Measurements from ENCODE around the gene APBA1. TPM values are rescaled to one million over a fixed set of nuclear protein-coding genes. Genes with fewer than 3 reads are reported as not detected.

Gene APBA1
- polyA plus RNA-seq, 2 donors: 0.82 to 1.3 TPM

- no peak overlapping the region for H3K27ac ChIP-seq (ENCODE audit: low read depth in 2 of 2, low read length in 1 of 2)
- 78 to 85% methylated on average over 5 of the region's 5 CpGs for WGBS, 2 donors
- peaks cover 0 to 3% of the 10 kb centered on the region in 2 donors for H3K4me1 ChIP-seq (ENCODE audit: control insufficient read depth in 2 of 2, insufficient read depth in 2 of 2, low read length in 1 of 2)
- H3K27me3 ChIP-seq (ENCODE audit: control insufficient read depth in 1 of 2, insufficient read depth in 2 of 2, low read length in 2 of 2): no peaks in the 10 kb centered on the region
- no peaks in the 10 kb centered on the region for H3K9me3 ChIP-seq (ENCODE audit: control insufficient read depth in 2 of 2, insufficient read depth in 1 of 2, low read depth in 1 of 2, low read length in 1 of 2)
- no peak overlapping the region for H3K4me3 ChIP-seq (ENCODE audit: low read depth in 1 of 2, low read length in 2 of 2)
- H3K36me3 ChIP-seq (ENCODE audit: control insufficient read depth in 2 of 2, insufficient read depth in 2 of 2, low read length in 1 of 2): no peaks in the 10 kb centered on the region
Measured at GRCh38 chr9:69583645-69584234, 88.4 kb downstream of the APBA1 start.

- Histone ChIP-seq H3K4me1 (ENCODE audit: control insufficient read depth in 2 of 2, insufficient read depth in 2 of 2, low read length in 1 of 2) (peaks cover 0 to 3% of the 10 kb centered on the region in 2 donors), H3K9me3 (ENCODE audit: control insufficient read depth in 2 of 2, insufficient read depth in 1 of 2, low read depth in 1 of 2, low read length in 1 of 2) (no peaks in the 10 kb centered on the region), H3K27me3 (ENCODE audit: control insufficient read depth in 1 of 2, insufficient read depth in 2 of 2, low read length in 2 of 2) (no peaks in the 10 kb centered on the region), H3K4me3 (ENCODE audit: low read depth in 1 of 2, low read length in 2 of 2) (no peak overlapping the region), H3K36me3 (ENCODE audit: control insufficient read depth in 2 of 2, insufficient read depth in 2 of 2, low read length in 1 of 2) (no peaks in the 10 kb centered on the region), H3K27ac (ENCODE audit: low read depth in 2 of 2, low read length in 1 of 2) (no peak overlapping the region)
- WGBS, 2 donors: 76 to 78% methylated on average over 4 of the region's 4 CpGs
Measured at GRCh38 chr9:69582544-69583297, 89.5 kb downstream of the APBA1 start.

- WGBS, 2 donors: 75 to 76% methylated on average over 5 of the region's 5 CpGs
- peaks cover 0 to 3% of the 10 kb centered on the region in 2 donors for H3K4me1 ChIP-seq (ENCODE audit: control insufficient read depth in 2 of 2, insufficient read depth in 2 of 2, low read length in 1 of 2)
Measured at GRCh38 chr9:69582018-69582417, 90.2 kb downstream of the APBA1 start.

DNA sequence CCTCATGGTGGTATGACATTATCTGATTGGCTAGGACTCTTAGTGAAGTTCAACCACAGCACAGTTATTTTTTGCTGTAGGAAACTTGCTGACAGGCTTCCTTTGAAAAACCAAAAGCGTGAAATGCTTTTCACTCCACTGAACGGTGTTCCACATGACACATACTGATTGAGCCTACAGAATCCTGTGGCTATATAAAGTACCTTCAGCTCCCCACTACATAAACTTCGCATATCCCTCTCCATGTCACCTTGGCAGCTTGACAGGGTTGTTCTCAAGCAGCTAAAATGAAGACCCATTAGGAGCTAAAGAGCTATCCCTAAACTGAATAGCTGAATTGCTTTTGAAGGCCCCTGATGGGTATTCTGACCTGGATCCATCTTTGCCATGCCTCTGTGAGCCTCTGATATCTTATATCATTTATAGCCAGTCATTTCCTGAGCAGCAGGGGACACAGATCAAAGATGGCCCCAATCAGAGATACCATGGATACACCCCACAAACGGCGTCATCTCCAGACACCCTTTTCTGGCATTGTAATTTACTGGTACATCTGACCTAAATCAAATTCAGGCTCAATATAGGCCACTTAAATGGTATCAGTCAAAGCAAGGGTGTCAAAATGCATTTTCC is 91.5 kb downstream of the APBA1 start:
- Histone ChIP-seq H3K4me3 (ENCODE audit: low read depth in 1 of 2, low read length in 2 of 2) (no peak overlapping the region), H3K4me1 (ENCODE audit: control insufficient read depth in 2 of 2, insufficient read depth in 2 of 2, low read length in 1 of 2) (peaks cover 0 to 3% of the 10 kb centered on the region in 2 donors), H3K27ac (ENCODE audit: low read depth in 2 of 2, low read length in 1 of 2) (no peak overlapping the region), H3K36me3 (ENCODE audit: control insufficient read depth in 2 of 2, insufficient read depth in 2 of 2, low read length in 1 of 2) (no peaks in the 10 kb centered on the region), H3K27me3 (ENCODE audit: control insufficient read depth in 1 of 2, insufficient read depth in 2 of 2, low read length in 2 of 2) (no peaks in the 10 kb centered on the region), H3K9me3 (ENCODE audit: control insufficient read depth in 2 of 2, insufficient read depth in 1 of 2, low read depth in 1 of 2, low read length in 1 of 2) (no peaks in the 10 kb centered on the region)
- WGBS, 2 donors: 69 to 75% methylated on average over 5 of the region's 5 CpGs

More at GRCh38 chr9:69582018-69582417, 90.2 kb downstream of the APBA1 start:
- Histone ChIP-seq H3K36me3 (ENCODE audit: control insufficient read depth in 2 of 2, insufficient read depth in 2 of 2, low read length in 1 of 2) (no peaks in the 10 kb centered on the region), H3K27ac (ENCODE audit: low read depth in 2 of 2, low read length in 1 of 2) (no peak overlapping the region), H3K4me3 (ENCODE audit: low read depth in 1 of 2, low read length in 2 of 2) (no peak overlapping the region), H3K9me3 (ENCODE audit: control insufficient read depth in 2 of 2, insufficient read depth in 1 of 2, low read depth in 1 of 2, low read length in 1 of 2) (no peaks in the 10 kb centered on the region), H3K27me3 (ENCODE audit: control insufficient read depth in 1 of 2, insufficient read depth in 2 of 2, low read length in 2 of 2) (no peaks in the 10 kb centered on the region)

GRCh38 chr9:69579760-69580581 is 92.2 kb downstream of the APBA1 start:
- H3K27me3 ChIP-seq (ENCODE audit: control insufficient read depth in 1 of 2, insufficient read depth in 2 of 2, low read length in 2 of 2): no peaks in the 10 kb centered on the region
- 42 to 66% methylated on average over 5 of the region's 5 CpGs for WGBS, 2 donors
- no peak overlapping the region for H3K27ac ChIP-seq (ENCODE audit: low read depth in 2 of 2, low read length in 1 of 2)
- H3K4me1 ChIP-seq (ENCODE audit: control insufficient read depth in 2 of 2, insufficient read depth in 2 of 2, low read length in 1 of 2): peaks cover 0 to 3% of the 10 kb centered on the region in 2 donors
- no peaks in the 10 kb centered on the region for H3K9me3 ChIP-seq (ENCODE audit: control insufficient read depth in 2 of 2, insufficient read depth in 1 of 2, low read depth in 1 of 2, low read length in 1 of 2)
- H3K4me3 ChIP-seq (ENCODE audit: low read depth in 1 of 2, low read length in 2 of 2): no peak overlapping the region
- no peaks in the 10 kb centered on the region for H3K36me3 ChIP-seq (ENCODE audit: control insufficient read depth in 2 of 2, insufficient read depth in 2 of 2, low read length in 1 of 2)

GRCh38 chr9:69579032-69579758 is 93.0 kb downstream of the APBA1 start:
- 75 to 79% methylated on average over 6 of the region's 6 CpGs for WGBS, 2 donors
- H3K27ac ChIP-seq (ENCODE audit: low read depth in 2 of 2, low read length in 1 of 2): no peak overlapping the region

GRCh38 chr9:69578026-69578425 is 94.1 kb downstream of the APBA1 start:
- no peaks in the 10 kb centered on the region for H3K27me3 ChIP-seq (ENCODE audit: control insufficient read depth in 1 of 2, insufficient read depth in 2 of 2, low read length in 2 of 2)
- H3K4me1 ChIP-seq (ENCODE audit: control insufficient read depth in 2 of 2, insufficient read depth in 2 of 2, low read length in 1 of 2): peaks cover 0 to 2% of the 10 kb centered on the region in 2 donors
- WGBS, 2 donors: 64 to 83% methylated on average over 3 of the region's 3 CpGs
- H3K27ac ChIP-seq (ENCODE audit: low read depth in 2 of 2, low read length in 1 of 2): no peak overlapping the region
- no peaks in the 10 kb centered on the region for H3K36me3 ChIP-seq (ENCODE audit: control insufficient read depth in 2 of 2, insufficient read depth in 2 of 2, low read length in 1 of 2)
- H3K9me3 ChIP-seq (ENCODE audit: control insufficient read depth in 2 of 2, insufficient read depth in 1 of 2, low read depth in 1 of 2, low read length in 1 of 2): no peaks in the 10 kb centered on the region
- no peak overlapping the region for H3K4me3 ChIP-seq (ENCODE audit: low read depth in 1 of 2, low read length in 2 of 2)

More at GRCh38 chr9:69579032-69579758, 93.0 kb downstream of the APBA1 start:
- H3K9me3 ChIP-seq (ENCODE audit: control insufficient read depth in 2 of 2, insufficient read depth in 1 of 2, low read depth in 1 of 2, low read length in 1 of 2): no peaks in the 10 kb centered on the region
- H3K27me3 ChIP-seq (ENCODE audit: control insufficient read depth in 1 of 2, insufficient read depth in 2 of 2, low read length in 2 of 2): no peaks in the 10 kb centered on the region
- H3K4me3 ChIP-seq (ENCODE audit: low read depth in 1 of 2, low read length in 2 of 2): no peak overlapping the region
- no peaks in the 10 kb centered on the region for H3K36me3 ChIP-seq (ENCODE audit: control insufficient read depth in 2 of 2, insufficient read depth in 2 of 2, low read length in 1 of 2)
- H3K4me1 ChIP-seq (ENCODE audit: control insufficient read depth in 2 of 2, insufficient read depth in 2 of 2, low read length in 1 of 2): peaks cover 0 to 3% of the 10 kb centered on the region in 2 donors

- no peaks in the 10 kb centered on the region for H3K9me3 ChIP-seq (ENCODE audit: control insufficient read depth in 2 of 2, insufficient read depth in 1 of 2, low read depth in 1 of 2, low read length in 1 of 2)
- H3K36me3 ChIP-seq (ENCODE audit: control insufficient read depth in 2 of 2, insufficient read depth in 2 of 2, low read length in 1 of 2): no peaks in the 10 kb centered on the region
- WGBS, 2 donors: 89 to 97% methylated on average over 1 of the region's 1 CpG
Measured at GRCh38 chr9:69577123-69577522, 95.0 kb downstream of the APBA1 start.

GRCh38 chr9:69574057-69574456 is 98.1 kb downstream of the APBA1 start:
- Histone ChIP-seq H3K36me3 (ENCODE audit: control insufficient read depth in 2 of 2, insufficient read depth in 2 of 2, low read length in 1 of 2) (no peaks in the 10 kb centered on the region), H3K9me3 (ENCODE audit: control insufficient read depth in 2 of 2, insufficient read depth in 1 of 2, low read depth in 1 of 2, low read length in 1 of 2) (no peaks in the 10 kb centered on the region), H3K4me1 (ENCODE audit: control insufficient read depth in 2 of 2, insufficient read depth in 2 of 2, low read length in 1 of 2) (no peaks in the 10 kb centered on the region), H3K27me3 (ENCODE audit: control insufficient read depth in 1 of 2, insufficient read depth in 2 of 2, low read length in 2 of 2) (no peaks in the 10 kb centered on the region), H3K27ac (ENCODE audit: low read depth in 2 of 2, low read length in 1 of 2) (no peak overlapping the region), H3K4me3 (ENCODE audit: low read depth in 1 of 2, low read length in 2 of 2) (no peak overlapping the region)
- WGBS, 2 donors: 78 to 79% methylated on average over 4 of the region's 4 CpGs

More at GRCh38 chr9:69577123-69577522, 95.0 kb downstream of the APBA1 start:
- Histone ChIP-seq H3K27me3 (ENCODE audit: control insufficient read depth in 1 of 2, insufficient read depth in 2 of 2, low read length in 2 of 2) (no peaks in the 10 kb centered on the region), H3K4me1 (ENCODE audit: control insufficient read depth in 2 of 2, insufficient read depth in 2 of 2, low read length in 1 of 2) (no peaks in the 10 kb centered on the region), H3K4me3 (ENCODE audit: low read depth in 1 of 2, low read length in 2 of 2) (no peak overlapping the region), H3K27ac (ENCODE audit: low read depth in 2 of 2, low read length in 1 of 2) (no peak overlapping the region)
